Astrocyte (in vitro differentiated cells and primary cell): ENCODE measurements around the gene ABHD10.

ENCODE experiments used
- EZH2 ChIP-seq: IDR thresholded peaks from 2 replicates; pipeline ENCODE4 v1.6.1; 2012; ENCODE audit warnings: mild to moderate bottlenecking, low read length, inconsistent platforms; ENCODE audit not compliant: insufficient read depth
- TF ChIP-seq, protein P1 (sequence below): IDR thresholded peaks from 2 replicates; pipeline ENCODE4 v1.5.1; 2011; ENCODE audit warnings: low read depth, mild to moderate bottlenecking, inconsistent platforms, low read length, moderate library complexity; ENCODE audit not compliant: insufficient read depth

DNA sequence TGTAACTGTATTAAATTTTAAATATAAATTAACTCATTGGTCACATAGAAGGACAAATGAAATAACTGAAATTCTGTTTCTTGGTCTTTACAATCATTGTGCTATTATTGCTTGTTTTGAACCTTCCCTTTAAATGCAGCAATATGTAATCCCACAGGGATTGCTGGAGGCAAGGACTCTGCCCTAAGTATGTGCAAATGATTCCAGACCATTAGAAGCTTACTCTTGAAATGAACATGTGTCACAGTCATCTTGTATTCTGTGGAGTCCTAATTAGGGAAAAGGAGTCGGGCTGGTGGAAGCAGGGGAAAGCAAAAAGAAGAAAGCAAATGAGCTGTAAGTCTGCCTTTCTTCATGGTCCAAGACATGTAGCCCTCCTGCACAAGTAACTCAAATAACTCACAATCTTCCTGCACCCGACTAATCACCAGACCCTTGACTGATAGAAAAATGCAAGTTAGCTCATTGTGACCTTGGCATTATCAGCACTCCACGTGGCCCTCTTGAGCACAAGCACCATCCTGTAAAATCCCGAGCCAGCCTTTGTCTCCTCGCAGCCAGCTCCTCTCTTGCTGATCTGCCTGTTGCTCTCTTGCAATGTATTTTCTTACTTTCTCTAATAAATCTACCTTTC lies 53.4 kb downstream of the ABHD10 start:
- TF ChIP-seq, protein P1, sequence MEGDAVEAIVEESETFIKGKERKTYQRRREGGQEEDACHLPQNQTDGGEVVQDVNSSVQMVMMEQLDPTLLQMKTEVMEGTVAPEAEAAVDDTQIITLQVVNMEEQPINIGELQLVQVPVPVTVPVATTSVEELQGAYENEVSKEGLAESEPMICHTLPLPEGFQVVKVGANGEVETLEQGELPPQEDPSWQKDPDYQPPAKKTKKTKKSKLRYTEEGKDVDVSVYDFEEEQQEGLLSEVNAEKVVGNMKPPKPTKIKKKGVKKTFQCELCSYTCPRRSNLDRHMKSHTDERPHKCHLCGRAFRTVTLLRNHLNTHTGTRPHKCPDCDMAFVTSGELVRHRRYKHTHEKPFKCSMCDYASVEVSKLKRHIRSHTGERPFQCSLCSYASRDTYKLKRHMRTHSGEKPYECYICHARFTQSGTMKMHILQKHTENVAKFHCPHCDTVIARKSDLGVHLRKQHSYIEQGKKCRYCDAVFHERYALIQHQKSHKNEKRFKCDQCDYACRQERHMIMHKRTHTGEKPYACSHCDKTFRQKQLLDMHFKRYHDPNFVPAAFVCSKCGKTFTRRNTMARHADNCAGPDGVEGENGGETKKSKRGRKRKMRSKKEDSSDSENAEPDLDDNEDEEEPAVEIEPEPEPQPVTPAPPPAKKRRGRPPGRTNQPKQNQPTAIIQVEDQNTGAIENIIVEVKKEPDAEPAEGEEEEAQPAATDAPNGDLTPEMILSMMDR, result no peak
- no peak for TF ChIP-seq EZH2
